IPS-15b (cell line): Measurements from ENCODE around the gene PDIA6.
A peak's percentile ranks its signal among the peaks of the same experiment; 100 is the strongest.
"Not testable (repeated sequence)": the region's sequence is repeated elsewhere in the genome, so short reads cannot be mapped to it uniquely, and the experiment has no call there.

ENCODE experiments used
- H3K27me3 ChIP-seq: one replicate; pipeline ENCODE4 v1.6.1; 2013; ENCODE audit warnings: low read length; ENCODE audit not compliant: control insufficient read depth, insufficient read depth
- H3K36me3 ChIP-seq: one replicate; pipeline ENCODE4 v1.6.1; 2013; ENCODE audit warnings: low read length; ENCODE audit not compliant: control insufficient read depth, insufficient read depth
- H3K4me1 ChIP-seq: one replicate; pipeline ENCODE4 v1.6.1; 2013; ENCODE audit warnings: mild to moderate bottlenecking, low read length; ENCODE audit not compliant: control insufficient read depth, insufficient read depth
- H3K4me3 ChIP-seq: one replicate; pipeline ENCODE4 v1.5.1; 2013; ENCODE audit warnings: low read depth, low read length
- H3K9ac ChIP-seq: one replicate; pipeline ENCODE4 v1.6.1; 2013; ENCODE audit warnings: low read depth, mild to moderate bottlenecking, low read length
- H3K9me3 ChIP-seq: one replicate; pipeline ENCODE4 v1.6.1; 2013; ENCODE audit warnings: mild to moderate bottlenecking, low read length; ENCODE audit not compliant: control insufficient read depth, insufficient read depth

Gene PDIA6

DNA sequence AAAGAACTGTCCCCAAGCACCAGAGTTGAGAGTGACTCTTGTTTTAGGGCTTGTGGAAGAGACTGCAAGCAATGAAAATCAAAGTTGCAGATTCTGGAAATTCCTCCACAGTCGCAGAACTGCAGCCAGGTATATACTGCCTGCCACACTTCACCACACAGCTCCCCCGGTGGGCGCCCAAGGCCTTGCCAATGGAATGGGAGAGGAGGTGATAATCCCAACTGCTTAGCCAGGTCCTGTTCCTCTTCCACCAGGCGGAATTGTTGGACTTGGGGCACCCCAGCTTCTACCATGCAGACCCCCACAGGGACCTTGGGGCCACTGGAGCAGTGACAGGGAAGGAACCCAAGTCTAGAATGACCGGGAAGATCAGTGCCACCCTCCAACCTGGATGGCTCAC lies 4.8 kb upstream of the PDIA6 start:
- Histone ChIP-seq H3K4me3 (no peak overlapping the region), H3K4me1 (peaks cover 4% of the 10 kb centered on the region)

DNA sequence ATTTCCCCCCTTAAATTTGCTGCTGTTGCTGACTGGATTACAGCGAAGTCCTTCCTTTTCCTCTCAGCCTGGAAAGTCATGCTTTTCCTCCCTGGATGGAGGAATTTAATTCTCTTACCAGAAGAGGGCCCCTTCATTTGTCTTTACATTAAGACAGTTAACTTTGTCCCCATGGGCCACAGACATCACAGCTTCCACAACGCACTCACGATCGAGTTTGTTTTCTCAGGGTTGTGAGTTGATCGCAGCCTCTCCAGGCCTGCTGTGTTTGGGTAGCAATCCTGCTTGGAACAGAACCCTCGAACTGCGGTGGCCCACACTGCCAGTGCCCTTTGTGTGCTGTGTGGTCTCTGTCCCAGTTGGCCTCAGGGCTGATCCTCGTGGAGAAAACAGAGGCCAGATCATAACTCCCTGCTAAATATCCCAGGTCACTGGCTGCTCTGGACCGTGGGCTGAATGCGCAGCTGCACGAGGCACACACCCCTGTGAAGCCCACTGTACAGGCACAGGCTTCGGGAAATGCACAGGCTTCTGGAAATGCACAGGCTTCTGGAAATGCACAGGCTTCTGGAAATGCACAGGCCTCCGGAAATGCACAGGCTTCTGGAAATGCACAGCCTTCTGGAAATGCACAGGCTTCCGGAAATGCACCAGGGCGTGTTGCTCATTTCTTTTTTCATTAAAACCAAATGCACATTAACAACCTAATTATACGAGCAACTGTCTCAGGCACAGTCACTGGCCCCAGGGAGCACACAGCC lies 2.2 kb upstream of the PDIA6 start:
- Histone ChIP-seq H3K27me3 (no peaks in the 10 kb centered on the region), H3K9ac (no peak overlapping the region), H3K4me1 (peaks cover 4% of the 10 kb centered on the region), H3K9me3 (no peaks in the 10 kb centered on the region), H3K36me3 (no peaks in the 10 kb centered on the region), H3K4me3 (no peak overlapping the region)

More for the DNA sequence above, 4.8 kb upstream of the PDIA6 start:
- H3K9me3 ChIP-seq: no peaks in the 10 kb centered on the region
- H3K9ac ChIP-seq: no peak overlapping the region
- H3K36me3 ChIP-seq: no peaks in the 10 kb centered on the region
- H3K27me3 ChIP-seq: no peaks in the 10 kb centered on the region

DNA sequence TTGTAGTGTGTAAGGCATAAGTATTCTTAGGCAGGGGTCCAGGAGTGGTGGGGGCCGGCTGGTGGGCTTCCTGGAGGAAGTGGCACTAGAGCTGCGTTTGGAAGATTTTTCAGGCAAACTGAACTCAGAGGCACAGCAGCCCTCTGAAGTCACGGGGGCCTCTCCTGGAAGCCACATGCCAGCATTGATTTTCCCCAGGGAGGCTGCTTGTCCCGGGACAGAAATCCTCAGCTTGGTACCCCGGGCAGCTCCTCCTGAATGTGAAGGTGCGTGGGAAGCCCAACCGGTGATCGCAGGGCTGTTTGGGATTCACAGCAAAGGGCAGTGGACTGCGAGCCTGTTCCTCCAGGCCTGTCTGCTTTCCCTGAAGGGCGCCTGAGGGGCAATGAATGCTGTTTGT lies 1.6 kb upstream of the PDIA6 start:
- no peaks in the 10 kb centered on the region for H3K9me3 ChIP-seq
- no peaks in the 10 kb centered on the region for H3K36me3 ChIP-seq
- H3K27me3 ChIP-seq: no peaks in the 10 kb centered on the region
- H3K4me3 ChIP-seq: no peak overlapping the region
- peaks cover 4% of the 10 kb centered on the region for H3K4me1 ChIP-seq
- H3K9ac ChIP-seq: no peak overlapping the region

DNA sequence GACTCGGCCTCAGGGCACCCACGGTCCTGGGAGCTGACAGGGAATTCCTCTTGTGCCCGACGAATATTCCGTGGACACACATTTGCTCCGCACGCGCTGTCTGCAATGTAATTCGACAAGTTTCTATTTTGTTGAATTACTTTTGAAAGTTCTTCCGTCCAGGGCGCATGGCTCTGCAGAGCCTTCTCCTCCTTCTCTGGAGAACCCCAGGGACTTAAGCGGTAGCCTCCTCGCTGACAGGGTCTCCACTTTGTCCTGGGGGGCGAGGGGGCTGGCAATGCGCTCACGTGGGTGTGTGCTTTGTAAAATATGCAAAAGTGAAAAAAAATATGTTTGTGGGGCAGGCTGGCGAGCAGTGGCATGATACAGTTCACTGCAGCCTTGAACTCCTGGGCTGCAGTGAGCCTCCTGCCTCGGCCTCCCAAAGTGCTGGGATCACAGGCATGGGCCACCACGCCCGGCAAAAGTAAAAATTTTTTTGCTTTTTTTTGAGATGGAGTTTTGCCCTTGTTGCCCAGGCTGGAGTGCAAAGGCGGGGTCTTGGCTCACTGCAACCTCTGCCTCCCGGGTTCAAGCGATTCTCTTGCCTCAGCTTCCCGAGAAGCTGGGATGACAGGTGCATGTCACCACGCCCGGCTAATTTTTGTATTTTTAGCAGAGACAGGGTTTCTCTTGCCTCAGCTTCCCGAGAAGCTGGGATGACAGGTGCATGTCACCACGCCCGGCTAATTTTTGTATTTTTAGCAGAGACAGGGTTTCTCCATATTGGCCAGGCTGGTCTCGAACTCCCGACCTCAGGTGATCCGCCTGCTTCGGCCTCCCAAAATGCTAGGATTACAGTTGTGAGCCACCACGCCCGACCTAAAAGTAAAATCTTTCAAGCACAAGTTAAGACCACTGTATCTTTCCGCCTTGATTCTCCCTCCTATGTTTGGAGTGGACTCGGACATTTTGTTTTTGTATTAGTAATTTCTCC lies 866 bp upstream of the PDIA6 start:
- H3K4me3 ChIP-seq: peak overlapping the region; percentile 54
- not testable (repeated sequence) for H3K9me3 ChIP-seq, H3K36me3 ChIP-seq, H3K9ac ChIP-seq, H3K27me3 ChIP-seq, H3K4me1 ChIP-seq

DNA sequence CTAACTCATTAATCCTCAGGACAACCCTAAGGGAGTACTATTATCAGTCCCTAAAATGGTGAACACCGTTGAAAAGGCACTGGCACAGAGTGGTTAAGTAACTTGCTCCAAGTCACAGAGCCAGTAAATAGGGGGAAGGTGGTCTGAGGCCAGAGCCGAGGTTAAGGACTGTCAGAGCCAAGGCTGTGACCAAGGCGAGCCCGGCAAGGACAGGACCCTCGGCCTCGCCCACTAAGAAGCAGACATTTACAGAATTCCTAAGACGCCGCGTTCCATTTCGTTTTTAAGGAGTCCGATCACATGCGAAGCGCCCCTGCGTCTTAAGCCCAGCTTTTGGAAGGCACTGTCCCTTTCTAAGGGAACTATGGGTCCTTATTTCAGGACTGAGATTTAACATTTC lies 1.1 kb downstream of the PDIA6 start:
- Histone ChIP-seq H3K4me1 (peaks cover 4% of the 10 kb centered on the region), H3K36me3 (no peaks in the 10 kb centered on the region), H3K9ac (peak overlapping the region; percentile 61), H3K27me3 (no peaks in the 10 kb centered on the region), H3K4me3 (peak overlapping the region; percentile 70), H3K9me3 (no peaks in the 10 kb centered on the region)

DNA sequence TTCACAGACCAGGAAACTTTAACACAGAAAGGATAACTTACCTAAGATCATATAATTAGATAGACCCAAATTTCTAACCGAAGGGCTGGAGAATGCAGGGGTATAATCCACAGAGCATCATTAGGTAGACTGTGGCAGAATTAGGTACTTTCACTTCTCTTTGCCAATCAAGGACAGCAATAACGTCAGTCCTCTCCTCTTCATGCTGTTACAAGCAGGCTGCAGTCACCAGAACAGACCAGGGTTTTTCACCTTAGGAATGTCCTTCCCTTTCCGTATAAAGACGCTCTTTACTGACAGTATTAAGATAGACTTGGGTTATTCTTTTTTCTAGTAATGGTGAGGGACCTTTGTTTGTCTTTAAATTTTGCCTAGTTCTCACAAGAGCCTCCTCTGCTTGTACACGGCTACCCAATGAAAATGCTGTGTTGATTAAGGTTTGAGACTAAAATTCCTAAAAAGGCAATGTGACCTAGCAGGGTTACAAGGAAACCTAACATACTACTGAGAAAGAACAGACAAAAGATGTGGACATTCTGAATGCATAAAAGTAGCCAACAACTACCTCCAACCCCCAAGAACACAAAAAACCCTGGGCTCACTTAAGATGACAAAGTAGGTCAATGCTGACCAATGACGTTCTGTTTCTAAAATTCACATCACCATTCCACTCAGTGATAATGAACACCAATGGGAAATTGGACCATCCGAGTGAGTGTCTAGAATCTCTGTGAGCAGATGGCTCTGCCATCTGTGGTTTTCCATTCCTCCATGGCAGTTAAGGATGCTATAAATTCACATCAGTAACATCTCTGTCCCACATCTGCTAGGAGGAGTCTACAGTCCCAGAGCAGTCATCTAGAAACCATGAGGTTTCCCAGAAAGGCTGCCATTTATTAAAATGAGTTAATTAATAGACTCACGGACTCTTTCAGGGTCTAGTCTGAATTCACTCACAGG lies 2.1 kb downstream of the PDIA6 start:
- H3K9me3 ChIP-seq: no peaks in the 10 kb centered on the region
- peak overlapping the region; percentile 24 for H3K4me3 ChIP-seq
- no peak overlapping the region for H3K9ac ChIP-seq
- H3K4me1 ChIP-seq: peaks cover 4% of the 10 kb centered on the region
- H3K36me3 ChIP-seq: no peaks in the 10 kb centered on the region
- no peaks in the 10 kb centered on the region for H3K27me3 ChIP-seq

DNA sequence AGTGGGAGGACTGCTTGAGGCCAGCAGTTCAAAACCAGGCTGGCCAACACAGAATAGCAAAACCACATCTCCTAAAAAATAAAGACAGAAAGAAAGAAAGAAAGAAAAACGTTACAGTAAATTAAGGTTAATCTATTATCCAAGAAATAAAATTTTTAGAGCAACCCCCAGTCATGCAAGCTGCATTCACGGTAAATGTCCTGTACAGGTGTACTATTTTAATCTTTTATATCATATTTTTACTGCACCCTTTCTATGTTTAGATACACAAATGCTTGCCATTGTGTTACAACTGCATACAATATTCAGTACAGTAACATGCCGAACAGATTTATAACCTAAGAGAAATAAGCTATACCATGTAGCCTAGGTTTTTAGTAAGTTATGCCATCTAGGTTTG lies 6.0 kb downstream of the PDIA6 start:
- Histone ChIP-seq H3K4me1 (no peaks in the 10 kb centered on the region), H3K27me3 (no peaks in the 10 kb centered on the region)

DNA sequence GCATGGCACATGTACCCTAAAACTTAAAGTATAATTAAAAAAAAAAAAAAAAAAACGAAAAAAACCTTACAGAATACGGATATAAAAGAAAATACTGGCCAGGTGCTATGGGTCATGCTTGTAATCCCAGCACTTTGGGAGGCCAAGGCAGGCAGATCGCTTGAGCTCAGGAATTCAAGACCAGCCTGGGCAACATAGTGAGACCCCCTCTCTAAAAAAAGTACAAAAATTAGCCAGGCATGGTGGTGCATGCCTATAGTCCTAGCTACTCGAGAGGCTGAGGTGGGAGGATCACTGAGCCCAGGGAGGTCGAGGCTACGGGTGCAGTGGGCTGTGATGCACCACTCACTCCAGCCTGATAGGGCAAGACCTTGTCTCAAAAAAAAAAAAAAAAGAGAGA lies 6.6 kb downstream of the PDIA6 start:
- not testable (repeated sequence) for H3K4me3 ChIP-seq, H3K9ac ChIP-seq, H3K36me3 ChIP-seq, H3K27me3 ChIP-seq, H3K9me3 ChIP-seq, H3K4me1 ChIP-seq

More for the DNA sequence above, 6.0 kb downstream of the PDIA6 start:
- no peak overlapping the region for H3K9ac ChIP-seq
- H3K9me3 ChIP-seq: no peaks in the 10 kb centered on the region
- no peak overlapping the region for H3K4me3 ChIP-seq
- H3K36me3 ChIP-seq: peaks cover 2% of the 10 kb centered on the region

DNA sequence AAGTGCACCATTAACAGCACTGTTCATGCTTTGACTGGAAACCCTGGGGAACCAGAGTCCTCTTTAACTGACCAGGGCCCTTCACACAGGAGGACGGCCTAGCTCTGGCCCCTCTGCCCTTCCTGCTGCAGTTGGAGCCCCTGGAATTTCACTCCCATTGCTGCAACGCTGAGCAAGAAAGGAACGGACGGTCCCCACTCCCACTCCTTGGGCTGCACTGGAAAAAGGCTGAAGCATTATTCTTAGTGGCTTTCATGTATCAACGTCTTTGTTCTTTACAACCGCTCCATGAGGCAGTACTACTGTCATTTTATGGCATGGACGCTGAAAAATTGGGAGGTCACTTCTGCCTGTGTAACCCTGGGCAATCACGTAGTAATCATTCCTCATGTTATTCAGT lies 9.9 kb downstream of the PDIA6 start:
- Histone ChIP-seq H3K9me3 (no peaks in the 10 kb centered on the region), H3K4me3 (no peak overlapping the region), H3K4me1 (no peaks in the 10 kb centered on the region), H3K9ac (no peak overlapping the region), H3K36me3 (peaks cover 2% of the 10 kb centered on the region), H3K27me3 (no peaks in the 10 kb centered on the region)

DNA sequence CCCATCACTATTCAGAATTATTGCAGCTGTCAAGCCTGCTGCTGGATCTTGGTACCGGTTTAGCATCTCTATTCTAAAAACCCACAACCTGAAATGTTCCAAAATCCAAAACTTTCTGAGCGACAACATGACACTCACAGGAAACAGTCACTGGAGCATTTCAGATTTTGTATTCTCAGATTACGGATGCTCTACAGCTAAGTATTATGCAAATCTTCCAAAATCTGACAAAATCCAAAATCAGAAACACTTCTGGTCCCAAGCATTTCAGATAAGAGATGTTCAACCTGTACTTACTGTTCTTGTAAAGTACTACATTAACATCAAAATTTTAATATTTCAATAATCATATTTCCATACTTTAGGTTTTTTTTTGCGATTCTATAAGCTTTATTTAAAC lies 12.4 kb downstream of the PDIA6 start:
- Histone ChIP-seq H3K9ac (no peak overlapping the region), H3K36me3 (peaks cover 8% of the 10 kb centered on the region), H3K9me3 (no peaks in the 10 kb centered on the region), H3K4me1 (no peaks in the 10 kb centered on the region), H3K4me3 (no peak overlapping the region), H3K27me3 (no peaks in the 10 kb centered on the region)

DNA sequence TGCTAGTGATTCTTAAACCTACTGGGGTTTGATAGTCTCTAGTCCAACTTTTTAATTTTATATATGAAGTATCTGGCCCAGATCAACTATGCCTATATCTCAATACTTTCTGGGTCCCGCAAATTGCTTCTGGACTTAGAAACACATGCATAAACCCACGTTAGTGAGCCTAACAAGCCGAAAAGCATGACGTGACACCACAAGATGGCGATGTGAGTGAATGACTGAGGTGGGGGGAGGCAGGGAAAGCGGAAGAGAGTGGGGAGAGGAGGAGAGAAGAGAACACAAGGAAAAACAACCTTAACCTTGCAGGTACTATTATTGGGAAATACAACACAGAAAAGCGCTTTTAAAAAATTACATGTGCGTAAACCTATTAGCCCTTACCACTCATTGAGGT lies 13.8 kb downstream of the PDIA6 start:
- H3K9me3 ChIP-seq: no peaks in the 10 kb centered on the region
- H3K9ac ChIP-seq: no peak overlapping the region
- no peaks in the 10 kb centered on the region for H3K4me1 ChIP-seq
- H3K27me3 ChIP-seq: no peaks in the 10 kb centered on the region
- H3K4me3 ChIP-seq: no peak overlapping the region
- H3K36me3 ChIP-seq: peaks cover 12% of the 10 kb centered on the region
